ENCODE results near the gene TMEM184A.

TMEM184A gene

GRCh38 chr7:1555046-1555812, 776 bp downstream of the TMEM184A start:
- H3K9me3 ChIP-seq (ENCODE audit: low read length) = no peaks in the 10 kb centered on the region
- H3K27me3 ChIP-seq (ENCODE audit: control insufficient read depth in 1 of 2, insufficient read depth in 2 of 2, low read length in 2 of 2) = peaks cover 0 to 25% of the 10 kb centered on the region in 2 donors
- H3K4me3 ChIP-seq (ENCODE audit: low read depth in 1 of 2, low read length in 2 of 2) = no peak overlapping the region
- H3K4me1 ChIP-seq (ENCODE audit: insufficient read depth, low read length) = no peaks in the 10 kb centered on the region
- no peaks in the 10 kb centered on the region for H3K36me3 ChIP-seq (ENCODE audit: insufficient read depth, low read length)
- no peak overlapping the region for H3K9ac ChIP-seq (ENCODE audit: low read length)
- H3K27ac ChIP-seq (ENCODE audit: low read depth, low read length) = no peak overlapping the region

- Histone ChIP-seq H3K4me3 (ENCODE audit: low read depth in 1 of 2, low read length in 2 of 2) (no peak overlapping the region), H3K36me3 (ENCODE audit: insufficient read depth, low read length) (no peaks in the 10 kb centered on the region), H3K27ac (ENCODE audit: low read depth, low read length) (no peak overlapping the region), H3K9me3 (ENCODE audit: low read length) (no peaks in the 10 kb centered on the region), H3K9ac (ENCODE audit: low read length) (no peak overlapping the region), H3K27me3 (ENCODE audit: control insufficient read depth in 1 of 2, insufficient read depth in 2 of 2, low read length in 2 of 2) (peaks cover 0 to 18% of the 10 kb centered on the region in 2 donors), H3K4me1 (ENCODE audit: insufficient read depth, low read length) (no peaks in the 10 kb centered on the region)
These were observed 1.5 kb downstream of the TMEM184A start for GRCh38 chr7:1554333-1555045.

GRCh38 chr7:1553512-1554210, 2.3 kb downstream of the TMEM184A start:
- Histone ChIP-seq H3K36me3 (ENCODE audit: insufficient read depth, low read length) (no peaks in the 10 kb centered on the region), H3K9me3 (ENCODE audit: low read length) (no peaks in the 10 kb centered on the region), H3K4me3 (ENCODE audit: low read depth in 1 of 2, low read length in 2 of 2) (no peak overlapping the region), H3K27me3 (ENCODE audit: control insufficient read depth in 1 of 2, insufficient read depth in 2 of 2, low read length in 2 of 2) (peaks cover 0 to 13% of the 10 kb centered on the region in 2 donors), H3K9ac (ENCODE audit: low read length) (no peak overlapping the region), H3K4me1 (ENCODE audit: insufficient read depth, low read length) (no peaks in the 10 kb centered on the region), H3K27ac (ENCODE audit: low read depth, low read length) (no peak overlapping the region)

- Histone ChIP-seq H3K27ac (ENCODE audit: low read depth, low read length) (no peak overlapping the region), H3K9ac (ENCODE audit: low read length) (no peak overlapping the region), H3K27me3 (ENCODE audit: control insufficient read depth in 1 of 2, insufficient read depth in 2 of 2, low read length in 2 of 2) (peaks cover 0 to 13% of the 10 kb centered on the region in 2 donors), H3K9me3 (ENCODE audit: low read length) (no peaks in the 10 kb centered on the region), H3K36me3 (ENCODE audit: insufficient read depth, low read length) (no peaks in the 10 kb centered on the region), H3K4me1 (ENCODE audit: insufficient read depth, low read length) (no peaks in the 10 kb centered on the region), H3K4me3 (ENCODE audit: low read depth in 1 of 2, low read length in 2 of 2) (no peak overlapping the region)
These were observed 3.8 kb downstream of the TMEM184A start for GRCh38 chr7:1552200-1552599.

- H3K9ac ChIP-seq (ENCODE audit: low read length) = no peak overlapping the region
- H3K4me1 ChIP-seq (ENCODE audit: insufficient read depth, low read length) = no peaks in the 10 kb centered on the region
- no peaks in the 10 kb centered on the region for H3K36me3 ChIP-seq (ENCODE audit: insufficient read depth, low read length)
- no peaks in the 10 kb centered on the region for H3K9me3 ChIP-seq (ENCODE audit: low read length)
- H3K27ac ChIP-seq (ENCODE audit: low read depth, low read length) = no peak overlapping the region
- H3K27me3 ChIP-seq (ENCODE audit: control insufficient read depth in 1 of 2, insufficient read depth in 2 of 2, low read length in 2 of 2) = peaks cover 0 to 6% of the 10 kb centered on the region in 2 donors
- H3K4me3 ChIP-seq (ENCODE audit: low read depth in 1 of 2, low read length in 2 of 2) = no peak overlapping the region
These were observed 5.2 kb downstream of the TMEM184A start for GRCh38 chr7:1550846-1551155.

- H3K36me3 ChIP-seq (ENCODE audit: insufficient read depth, low read length) = no peaks in the 10 kb centered on the region
- no peak overlapping the region for H3K9ac ChIP-seq (ENCODE audit: low read length)
- no peaks in the 10 kb centered on the region for H3K9me3 ChIP-seq (ENCODE audit: low read length)
- H3K4me1 ChIP-seq (ENCODE audit: insufficient read depth, low read length) = no peaks in the 10 kb centered on the region
- H3K27ac ChIP-seq (ENCODE audit: low read depth, low read length) = no peak overlapping the region
- H3K4me3 ChIP-seq (ENCODE audit: low read depth in 1 of 2, low read length in 2 of 2) = no peak overlapping the region
- H3K27me3 ChIP-seq (ENCODE audit: control insufficient read depth in 1 of 2, insufficient read depth in 2 of 2, low read length in 2 of 2) = peaks cover 0 to 2% of the 10 kb centered on the region in 2 donors
These were observed 5.8 kb downstream of the TMEM184A start for GRCh38 chr7:1550005-1550845.

GRCh38 chr7:1549357-1550004, 6.5 kb downstream of the TMEM184A start:
- no peaks in the 10 kb centered on the region for H3K4me1 ChIP-seq (ENCODE audit: insufficient read depth, low read length)
- no peaks in the 10 kb centered on the region for H3K27me3 ChIP-seq (ENCODE audit: control insufficient read depth in 1 of 2, insufficient read depth in 2 of 2, low read length in 2 of 2)
- no peaks in the 10 kb centered on the region for H3K36me3 ChIP-seq (ENCODE audit: insufficient read depth, low read length)
- H3K4me3 ChIP-seq (ENCODE audit: low read depth in 1 of 2, low read length in 2 of 2) = no peak overlapping the region
- H3K9ac ChIP-seq (ENCODE audit: low read length) = no peak overlapping the region
- H3K9me3 ChIP-seq (ENCODE audit: low read length) = no peaks in the 10 kb centered on the region
- no peak overlapping the region for H3K27ac ChIP-seq (ENCODE audit: low read depth, low read length)

GRCh38 chr7:1548944-1549343, 7.1 kb downstream of the TMEM184A start:
- no peak overlapping the region for H3K9ac ChIP-seq (ENCODE audit: low read length)
- no peaks in the 10 kb centered on the region for H3K27me3 ChIP-seq (ENCODE audit: control insufficient read depth in 1 of 2, insufficient read depth in 2 of 2, low read length in 2 of 2)
- H3K4me1 ChIP-seq (ENCODE audit: insufficient read depth, low read length) = no peaks in the 10 kb centered on the region
- no peaks in the 10 kb centered on the region for H3K9me3 ChIP-seq (ENCODE audit: low read length)
- H3K27ac ChIP-seq (ENCODE audit: low read depth, low read length) = no peak overlapping the region
- H3K36me3 ChIP-seq (ENCODE audit: insufficient read depth, low read length) = no peaks in the 10 kb centered on the region
- no peak overlapping the region for H3K4me3 ChIP-seq (ENCODE audit: low read depth in 1 of 2, low read length in 2 of 2)

GRCh38 chr7:1548438-1548831, 7.6 kb downstream of the TMEM184A start:
- H3K4me3 ChIP-seq (ENCODE audit: low read depth in 1 of 2, low read length in 2 of 2) = no peak overlapping the region
- H3K9me3 ChIP-seq (ENCODE audit: low read length) = no peaks in the 10 kb centered on the region
- H3K27me3 ChIP-seq (ENCODE audit: control insufficient read depth in 1 of 2, insufficient read depth in 2 of 2, low read length in 2 of 2) = no peaks in the 10 kb centered on the region
- no peaks in the 10 kb centered on the region for H3K4me1 ChIP-seq (ENCODE audit: insufficient read depth, low read length)
- H3K36me3 ChIP-seq (ENCODE audit: insufficient read depth, low read length) = no peaks in the 10 kb centered on the region
- no peak overlapping the region for H3K9ac ChIP-seq (ENCODE audit: low read length)
- no peak overlapping the region for H3K27ac ChIP-seq (ENCODE audit: low read depth, low read length)

GRCh38 chr7:1547777-1548437, 8.1 kb downstream of the TMEM184A start:
- Histone ChIP-seq H3K27me3 (ENCODE audit: control insufficient read depth in 1 of 2, insufficient read depth in 2 of 2, low read length in 2 of 2) (no peaks in the 10 kb centered on the region), H3K36me3 (ENCODE audit: insufficient read depth, low read length) (no peaks in the 10 kb centered on the region), H3K9me3 (ENCODE audit: low read length) (no peaks in the 10 kb centered on the region), H3K4me1 (ENCODE audit: insufficient read depth, low read length) (no peaks in the 10 kb centered on the region), H3K4me3 (ENCODE audit: low read depth in 1 of 2, low read length in 2 of 2) (no peak overlapping the region), H3K27ac (ENCODE audit: low read depth, low read length) (no peak overlapping the region), H3K9ac (ENCODE audit: low read length) (no peak overlapping the region)
